HepG2 (cell line): ENCODE measurements around the gene TMEM108. TPM values are rescaled to one million over a fixed set of nuclear protein-coding genes. Genes with fewer than 3 reads are reported as not detected.

Experiments
- ATAC-seq: fragments of 200-7000 bp; cut with Tn5 transposase; 3 replicates; pipeline ENCODE4 v1.9.1; 2020; ENCODE audit warnings: mild to moderate bottlenecking, moderate library complexity
- BruUV-seq: library from RNA; stranded (reverse); fragments of 400-500 nt; replicated peaks from 2 replicates; lab custom pipeline; 2021; lab: Mats Ljungman, UMichigan
- CTCF ChIA-PET: fragments of 300-600 bp; formaldehyde crosslinking; extraction: SDS; loops from one replicate; lab custom pipeline; 2021; ENCODE audit warnings: low total read pairs, inconsistent platforms, low intra/inter-chr PET ratio; lab: Yijun Ruan, JAX
- POLR2A ChIA-PET: fragments of 350-600 bp; sonication (Branson Sonifier 250); formaldehyde crosslinking; loops from one replicate; lab custom pipeline; 2020; ENCODE audit warnings: antibody characterized with exemption, inconsistent platforms; lab: Yijun Ruan, JAX
- DNase-seq: peaks from one replicate; pipeline ENCODE4 v3.0.0-alpha.2; 2015; ENCODE audit warnings: low spot score
- FAIRE-seq: peaks from 3 replicates; lab custom pipeline; 2011; peaks lifted over from hg19 to GRCh38; lab: Jason Lieb, UNC
- H2AFZ ChIP-seq: one replicate; pipeline ENCODE4 v1.6.1; 2011; ENCODE audit warnings: low read length, inconsistent platforms
- H3K27ac ChIP-seq: fragments of 300-600 bp; 3 replicates; pipeline ENCODE4 v1.8.0; 2011; ENCODE audit warnings: mixed run types, mild to moderate bottlenecking, mixed read lengths, low read length, inconsistent platforms; ENCODE audit not compliant: insufficient read depth; ENCODE audit errors: extremely low read length
- H3K27me3 ChIP-seq, 2 experiments: fragments of 200-600 bp in 1 of 2; 2 replicates in 1 of 2; 3 replicates in 1 of 2; pipeline versions ENCODE4 v1.6.0 to v1.8.0; 2011; ENCODE audit warnings: low read length in 2 of 2, mild to moderate bottlenecking in 2 of 2, moderate library complexity in 2 of 2, inconsistent platforms in 1 of 2; ENCODE audit not compliant: insufficient read depth in 2 of 2, control insufficient read depth in 1 of 2
- H3K36me3 ChIP-seq, 2 experiments: fragments of 200-600 bp in 1 of 2; replicated peaks in 1 of 2; 2 replicates in 1 of 2; 3 replicates in 1 of 2; pipeline versions ENCODE4 v1.5.1 to v1.8.0; 2011; ENCODE audit warnings: low read length in 2 of 2, inconsistent platforms in 1 of 2; ENCODE audit not compliant: insufficient read depth in 2 of 2, control insufficient read depth in 1 of 2
- H3K4me1 ChIP-seq: 2 replicates; pipeline ENCODE4 v1.5.1; 2012; ENCODE audit warnings: low read length, inconsistent platforms; ENCODE audit not compliant: insufficient read depth
- H3K4me2 ChIP-seq: 2 replicates; pipeline ENCODE4 v1.6.0; 2011; ENCODE audit warnings: low read depth, low read length, inconsistent platforms
- H3K4me3 ChIP-seq, 3 experiments: fragments of 200-600 bp in 1 of 3; sonication (generic), shearing (Covaris generic) in 1 of 3; replicated peaks in 1 of 3; 2 replicates each; pipeline ENCODE4 v1.5.1; 2011 to 2016; ENCODE audit warnings: low read length in 3 of 3, inconsistent platforms in 2 of 3, low read depth in 2 of 3, mild to moderate bottlenecking in 2 of 3, control low read depth in 1 of 3, mixed read lengths in 1 of 3; ENCODE audit not compliant: insufficient read depth in 1 of 3
- H3K79me2 ChIP-seq: one replicate; pipeline ENCODE4 v1.6.1; 2011; ENCODE audit warnings: low read length, inconsistent platforms; ENCODE audit not compliant: insufficient read depth
- H3K9ac ChIP-seq: 2 replicates; pipeline ENCODE4 v1.6.0; 2011; ENCODE audit warnings: mild to moderate bottlenecking, low read depth, low read length, inconsistent platforms; ENCODE audit not compliant: insufficient read depth
- H3K9me3 ChIP-seq: 2 replicates; pipeline ENCODE4 v1.5.1; 2012; ENCODE audit warnings: mild to moderate bottlenecking, low read length
- H4K20me1 ChIP-seq: 2 replicates; pipeline ENCODE4 v1.6.0; 2011; ENCODE audit warnings: inconsistent platforms, mild to moderate bottlenecking, low read length, moderate library complexity; ENCODE audit not compliant: insufficient read depth
- CHD2 ChIP-seq: IDR thresholded peaks from 2 replicates; pipeline ENCODE4 v1.6.1; 2011; ENCODE audit warnings: low read depth, low read length, improper control_type of control experiment
- IRX3 ChIP-seq: sonication (generic); formaldehyde crosslinking; IDR thresholded peaks from 2 replicates; pipeline ENCODE4 v1.8.1; 2023; ENCODE audit warnings: mild to moderate bottlenecking, low read depth, missing genetic modification reagents, borderline replicate concordance
- JUNB ChIP-seq: sonication (generic); formaldehyde crosslinking; IDR thresholded peaks from 2 replicates; pipeline ENCODE4 v1.8.0; 2022; ENCODE audit warnings: missing genetic modification reagents, mild to moderate bottlenecking, borderline replicate concordance
- KDM3A ChIP-seq: IDR thresholded peaks from 2 replicates; pipeline ENCODE4 v1.6.1; 2018; ENCODE audit warnings: low read depth, missing compliant biosample characterization
- KLF16 ChIP-seq, 2 experiments: sonication (generic) in 1 of 2; formaldehyde crosslinking in 1 of 2; IDR thresholded peaks; 2 replicates each; pipeline versions ENCODE4 v1.6.1 to v1.8.0; 2016 to 2023; ENCODE audit warnings: missing genetic modification reagents in 2 of 2, missing compliant biosample characterization in 1 of 2
- SRSF9 ChIP-seq: fragments of 200-400 bp; formaldehyde crosslinking; IDR thresholded peaks from 2 replicates; pipeline ENCODE4 v1.6.1; 2018; ENCODE audit warnings: borderline replicate concordance, mild to moderate bottlenecking, low read depth, low read length; ENCODE audit not compliant: insufficient read depth, poor library complexity, severe bottlenecking
- TBX2 ChIP-seq: sonication (generic); formaldehyde crosslinking; IDR thresholded peaks from 2 replicates; pipeline ENCODE4 v1.5.0; 2020; ENCODE audit warnings: missing genetic modification reagents, mild to moderate bottlenecking, borderline replicate concordance
- WIZ ChIP-seq: sonication (generic); formaldehyde crosslinking; IDR thresholded peaks from 2 replicates; pipeline ENCODE4 v1.5.1; 2020; ENCODE audit warnings: mild to moderate bottlenecking, missing genetic modification reagents
- ZNF382 ChIP-seq: sonication (generic); formaldehyde crosslinking; IDR thresholded peaks from 2 replicates; pipeline ENCODE4 v1.5.0; 2020; ENCODE audit warnings: missing genetic modification reagents, mild to moderate bottlenecking, borderline replicate concordance
- ZNF660 ChIP-seq: sonication (generic); formaldehyde crosslinking; IDR thresholded peaks from 2 replicates; pipeline ENCODE4 v1.5.1; 2020; ENCODE audit warnings: mild to moderate bottlenecking, low read depth, missing genetic modification reagents, borderline replicate concordance
- ZNF749 ChIP-seq: sonication (generic); formaldehyde crosslinking; IDR thresholded peaks from 2 replicates; pipeline ENCODE4 v1.8.0; 2022; ENCODE audit warnings: mild to moderate bottlenecking, missing genetic modification reagents, moderate library complexity, borderline replicate concordance
- WGBS: methylation state at CpG from one replicate; pipeline ENCODE4 v1.1.6; 2017; ENCODE audit warnings: low lambda C conversion rate; 5-methylcytosine and 5-hydroxymethylcytosine counted together
- in situ Hi-C: cut with HindIII; loops from 2 replicates; pipeline ENCODE4 v1.10.0; 2017; ENCODE audit warnings: low pct_unique_long_range_greater_than_20kb; ENCODE audit not compliant: extremely low pct_ligation_motif_present
- intact Hi-C: fragments of 100-400 bp; cut with micrococcal nuclease; formaldehyde crosslinking; loops from one replicate; pipeline ENCODE4 v1.10.0; 2022; ENCODE audit not compliant: unreplicated experiment
- polyA plus RNA-seq, 8 experiments: library from polyadenylated mRNA; depleted of rRNA in 3 of 8; stranded (reverse) in 7 of 8; unstranded in 1 of 8; fragments of >200 nt; fragmentation: Illumina TruSeq in 4 of 8; extraction: Trizol in 4 of 8; gene quantifications; 2 replicates each; pipeline versions ENCODE4 v1.2.1 to v1.2.3, GENCODE V29; 2011 to 2016; ENCODE audit warnings: low read depth in 4 of 8, missing spikeins in 1 of 8, mixed read lengths in 1 of 8; ENCODE audit not compliant: insufficient read depth in 1 of 8
- total RNA-seq, 5 experiments: library from RNA; depleted of rRNA; stranded (reverse); fragments of >200 nt; fragmentation: Illumina TruSeq; extraction: Trizol; gene quantifications; 2 replicates each; pipeline ENCODE4 v1.2.3, GENCODE V29; 2016; ENCODE audit warnings: low read depth in 1 of 5
- TF ChIP-seq, protein P1 (sequence below): IDR thresholded peaks from 2 replicates; pipeline ENCODE4 v1.6.1; 2016; ENCODE audit warnings: low read depth
- TF ChIP-seq, protein P2 (sequence below): sonication (generic); formaldehyde crosslinking; conservative IDR thresholded peaks from 2 replicates; pipeline ENCODE4 v1.4.0; 2020; ENCODE audit warnings: missing genetic modification reagents
- TF ChIP-seq, protein P3 (sequence below): sonication (generic); formaldehyde crosslinking; IDR thresholded peaks from 2 replicates; pipeline ENCODE4 v1.4.0; 2020; ENCODE audit warnings: mild to moderate bottlenecking, missing genetic modification reagents, borderline replicate concordance

TMEM108 gene
- total and polyA plus RNA-seq, 2 of the 13 experiments (the other 11 are each of a cell fraction or from before 2014, with no cell fraction given): not detected

DNA sequence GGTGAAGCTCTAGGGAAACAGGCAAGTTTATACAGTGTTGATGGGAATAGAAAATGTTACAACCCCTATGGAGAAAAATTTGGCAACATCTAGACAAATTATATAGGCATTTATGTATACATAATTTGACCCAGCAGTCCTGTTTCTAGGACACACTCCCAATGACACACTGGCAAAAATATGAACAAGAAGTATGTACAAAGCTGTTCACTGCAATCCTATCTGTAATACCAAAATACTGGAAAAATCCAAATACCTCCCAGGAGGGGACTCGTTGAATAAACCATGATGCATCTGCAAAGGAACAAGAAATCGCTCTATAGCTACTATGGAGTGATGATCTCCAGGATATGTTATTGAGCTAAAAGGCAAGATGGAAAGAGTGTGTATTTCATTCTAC, 370.2 kb downstream of the TMEM108 start:
- Histone ChIP-seq H3K4me3 (no peak overlapping the region), H3K79me2 (no peaks in the 10 kb centered on the region), H3K4me2 (no peak overlapping the region), H4K20me1 (no peaks in the 10 kb centered on the region), H3K27me3 (peaks cover 0 to 15% of the 10 kb centered on the region in 2 experiments; a peak in 3 of 5 replicates), H3K27ac (no peak overlapping the region), H3K9ac (no peak overlapping the region), H2AFZ (no peak overlapping the region), H3K4me1 (no peaks in the 10 kb centered on the region), H3K36me3 (no peaks in the 10 kb centered on the region), H3K9me3 (no peaks in the 10 kb centered on the region)
- no peak for FAIRE-seq
- ChIA-PET CTCF (no interaction called here), POLR2A (no interaction called here)
- no TSS peak for BruUV-seq
- intact Hi-C loops: no loop called here
- WGBS: 22% methylated on average over 2 of the region's 2 CpGs
- no peak for DNase-seq
- ATAC-seq: no peak
- TF ChIP-seq, protein P1, sequence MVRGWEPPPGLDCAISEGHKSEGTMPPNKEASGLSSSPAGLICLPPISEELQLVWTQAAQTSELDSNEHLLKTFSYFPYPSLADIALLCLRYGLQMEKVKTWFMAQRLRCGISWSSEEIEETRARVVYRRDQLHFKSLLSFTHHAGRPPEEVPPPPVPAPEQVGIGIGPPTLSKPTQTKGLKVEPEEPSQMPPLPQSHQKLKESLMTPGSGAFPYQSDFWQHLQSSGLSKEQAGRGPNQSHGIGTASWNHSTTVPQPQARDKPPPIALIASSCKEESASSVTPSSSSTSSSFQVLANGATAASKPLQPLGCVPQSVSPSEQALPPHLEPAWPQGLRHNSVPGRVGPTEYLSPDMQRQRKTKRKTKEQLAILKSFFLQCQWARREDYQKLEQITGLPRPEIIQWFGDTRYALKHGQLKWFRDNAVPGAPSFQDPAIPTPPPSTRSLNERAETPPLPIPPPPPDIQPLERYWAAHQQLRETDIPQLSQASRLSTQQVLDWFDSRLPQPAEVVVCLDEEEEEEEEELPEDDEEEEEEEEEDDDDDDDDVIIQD (CRISPR knock-in tag): no peak
- TF ChIP-seq ZNF382 (CRISPR knock-in tag) (no peak), ZNF749 (CRISPR knock-in tag) (no peak), ZNF660 (CRISPR knock-in tag) (no peak), WIZ (CRISPR knock-in tag) (no peak), IRX3 (CRISPR knock-in tag) (no peak), JUNB (no peak), CHD2 (no peak), KLF16 (CRISPR knock-in tag; IDR thresholded peaks at IDR 0.05) (no peak), KDM3A (CRISPR knock-in tag) (no peak), SRSF9 (no peak), TBX2 (CRISPR knock-in tag) (no peak)
- TF ChIP-seq, protein P2, sequence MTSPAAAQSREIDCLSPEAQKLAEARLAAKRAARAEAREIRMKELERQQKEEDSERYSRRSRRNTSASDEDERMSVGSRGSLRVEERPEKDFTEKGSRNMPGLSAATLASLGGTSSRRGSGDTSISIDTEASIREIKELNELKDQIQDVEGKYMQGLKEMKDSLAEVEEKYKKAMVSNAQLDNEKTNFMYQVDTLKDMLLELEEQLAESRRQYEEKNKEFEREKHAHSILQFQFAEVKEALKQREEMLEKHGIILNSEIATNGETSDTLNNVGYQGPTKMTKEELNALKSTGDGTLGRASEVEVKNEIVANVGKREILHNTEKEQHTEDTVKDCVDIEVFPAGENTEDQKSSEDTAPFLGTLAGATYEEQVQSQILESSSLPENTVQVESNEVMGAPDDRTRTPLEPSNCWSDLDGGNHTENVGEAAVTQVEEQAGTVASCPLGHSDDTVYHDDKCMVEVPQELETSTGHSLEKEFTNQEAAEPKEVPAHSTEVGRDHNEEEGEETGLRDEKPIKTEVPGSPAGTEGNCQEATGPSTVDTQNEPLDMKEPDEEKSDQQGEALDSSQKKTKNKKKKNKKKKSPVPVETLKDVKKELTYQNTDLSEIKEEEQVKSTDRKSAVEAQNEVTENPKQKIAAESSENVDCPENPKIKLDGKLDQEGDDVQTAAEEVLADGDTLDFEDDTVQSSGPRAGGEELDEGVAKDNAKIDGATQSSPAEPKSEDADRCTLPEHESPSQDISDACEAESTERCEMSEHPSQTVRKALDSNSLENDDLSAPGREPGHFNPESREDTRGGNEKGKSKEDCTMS: no peak
- TF ChIP-seq, protein P3, sequence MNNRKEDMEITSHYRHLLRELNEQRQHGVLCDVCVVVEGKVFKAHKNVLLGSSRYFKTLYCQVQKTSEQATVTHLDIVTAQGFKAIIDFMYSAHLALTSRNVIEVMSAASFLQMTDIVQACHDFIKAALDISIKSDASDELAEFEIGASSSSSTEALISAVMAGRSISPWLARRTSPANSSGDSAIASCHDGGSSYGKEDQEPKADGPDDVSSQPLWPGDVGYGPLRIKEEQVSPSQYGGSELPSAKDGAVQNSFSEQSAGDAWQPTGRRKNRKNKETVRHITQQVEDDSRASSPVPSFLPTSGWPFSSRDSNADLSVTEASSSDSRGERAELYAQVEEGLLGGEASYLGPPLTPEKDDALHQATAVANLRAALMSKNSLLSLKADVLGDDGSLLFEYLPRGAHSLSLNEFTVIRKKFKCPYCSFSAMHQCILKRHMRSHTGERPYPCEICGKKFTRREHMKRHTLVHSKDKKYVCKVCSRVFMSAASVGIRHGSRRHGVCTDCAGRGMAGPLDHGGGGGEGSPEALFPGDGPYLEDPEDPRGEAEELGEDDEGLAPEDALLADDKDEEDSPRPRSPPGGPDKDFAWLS: no peak
- in situ Hi-C loops: no loop called here
